T-helper 2 cell treated with Interferon-gamma antibody and Interleukin-4, amounts not matched to agents 5 μg/mL and 100 μg/mL, for 36 hours (primary cell): ENCODE data around the gene MAMLD1.

ENCODE experiments used
- DNase-seq: peaks from one replicate; pipeline ENCODE4 v3.0.0; 2021; ENCODE audit warnings: low spot score
- H3K27ac Mint-ChIP-seq: one replicate; pipeline ENCODE4 v1.8.0; 2021; ENCODE audit warnings: mild to moderate bottlenecking, mixed read lengths
- H3K27me3 Mint-ChIP-seq: one replicate; pipeline ENCODE4 v1.8.0; 2021; ENCODE audit warnings: low read depth, mixed read lengths
- H3K36me3 Mint-ChIP-seq: one replicate; pipeline ENCODE4 v1.8.0; 2021; ENCODE audit warnings: low read depth, mixed read lengths
- H3K4me1 Mint-ChIP-seq: one replicate; pipeline ENCODE4 v1.8.0; 2021; ENCODE audit warnings: low read depth, mixed read lengths
- H3K4me3 Mint-ChIP-seq: one replicate; pipeline ENCODE4 v1.8.0; 2022; ENCODE audit warnings: mild to moderate bottlenecking, moderate library complexity, mixed read lengths
- H3K9me3 Mint-ChIP-seq: one replicate; pipeline ENCODE4 v1.8.0; 2021; ENCODE audit warnings: mixed read lengths

MAMLD1 gene

DNA sequence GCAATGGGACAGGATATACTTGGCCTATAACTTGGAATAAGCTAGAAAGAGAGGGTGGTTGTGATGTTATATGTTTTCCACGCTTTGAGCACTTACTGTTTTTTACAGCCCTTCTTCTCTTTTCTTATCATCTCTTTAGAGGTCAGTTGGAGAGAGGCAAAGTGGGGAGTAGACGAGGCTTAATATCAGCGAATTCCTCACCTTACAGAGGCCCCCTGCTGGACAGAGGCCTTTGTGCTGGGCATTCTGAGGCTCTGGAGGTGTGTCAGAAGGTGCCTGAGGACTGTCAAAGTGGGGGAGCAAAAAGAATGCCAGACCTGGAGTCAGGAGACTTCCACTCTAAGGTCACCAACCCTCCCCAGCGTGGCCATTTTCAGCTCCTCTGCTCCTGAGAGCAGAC is 42.5 kb downstream of the MAMLD1 start:
- peaks cover under 1% of the 10 kb centered on the region for H3K36me3 Mint-ChIP-seq
- no peak overlapping the region for H3K4me3 Mint-ChIP-seq
- H3K27me3 Mint-ChIP-seq, result no peaks in the 10 kb centered on the region
- no peaks in the 10 kb centered on the region for H3K9me3 Mint-ChIP-seq
- no peak for DNase-seq
- H3K4me1 Mint-ChIP-seq, result peaks cover 22% of the 10 kb centered on the region
- no peak overlapping the region for H3K27ac Mint-ChIP-seq

DNA sequence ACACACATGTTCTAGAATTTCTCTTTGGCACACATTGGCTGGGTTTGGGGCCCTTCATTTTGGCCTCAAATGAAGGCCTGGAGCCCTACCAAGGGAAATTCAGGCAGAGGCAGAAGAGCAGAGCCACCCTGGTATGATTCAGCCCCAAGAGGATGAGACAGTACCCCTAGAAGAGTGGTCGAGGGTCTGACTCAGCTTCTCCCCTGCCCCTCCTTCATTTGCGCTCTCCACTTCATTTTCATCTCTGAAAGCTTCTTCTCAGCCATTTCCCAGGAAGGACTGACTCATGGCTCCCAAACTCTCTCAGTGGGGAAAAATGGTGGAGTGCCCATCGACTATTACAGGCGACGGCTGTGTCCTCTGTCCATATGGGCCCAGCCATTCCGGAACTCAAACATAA is 43.5 kb downstream of the MAMLD1 start:
- Mint-ChIP-seq H3K9me3 (no peaks in the 10 kb centered on the region), H3K27ac (no peak overlapping the region), H3K36me3 (peaks cover 3% of the 10 kb centered on the region), H3K4me1 (peaks cover 32% of the 10 kb centered on the region), H3K4me3 (no peak overlapping the region), H3K27me3 (no peaks in the 10 kb centered on the region)
- no peak for DNase-seq

DNA sequence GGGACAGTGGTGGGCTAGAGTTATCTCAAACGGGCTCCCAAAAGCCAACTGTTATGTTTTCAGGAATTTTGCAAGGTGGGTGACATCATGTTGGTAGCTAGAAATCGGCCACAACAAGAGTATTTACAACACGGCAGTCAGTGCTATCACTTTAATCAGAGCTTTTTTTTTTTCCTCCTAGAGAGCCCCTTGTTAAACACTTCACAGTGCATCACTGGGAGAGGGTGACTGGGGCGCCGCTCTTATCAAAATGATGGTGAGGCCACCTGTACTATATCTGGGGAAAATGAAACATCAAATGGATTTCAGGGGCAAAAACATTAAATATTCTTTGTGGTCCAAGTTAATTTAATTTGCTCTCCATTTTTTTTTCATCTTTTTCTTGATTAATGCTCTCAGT is 44.9 kb downstream of the MAMLD1 start:
- peaks cover 37% of the 10 kb centered on the region for H3K4me1 Mint-ChIP-seq
- H3K9me3 Mint-ChIP-seq, result no peaks in the 10 kb centered on the region
- no peak for DNase-seq
- H3K36me3 Mint-ChIP-seq, result peaks cover 5% of the 10 kb centered on the region
- no peak overlapping the region for H3K4me3 Mint-ChIP-seq
- H3K27ac Mint-ChIP-seq, result no peak overlapping the region
- H3K27me3 Mint-ChIP-seq, result peaks cover 8% of the 10 kb centered on the region

DNA sequence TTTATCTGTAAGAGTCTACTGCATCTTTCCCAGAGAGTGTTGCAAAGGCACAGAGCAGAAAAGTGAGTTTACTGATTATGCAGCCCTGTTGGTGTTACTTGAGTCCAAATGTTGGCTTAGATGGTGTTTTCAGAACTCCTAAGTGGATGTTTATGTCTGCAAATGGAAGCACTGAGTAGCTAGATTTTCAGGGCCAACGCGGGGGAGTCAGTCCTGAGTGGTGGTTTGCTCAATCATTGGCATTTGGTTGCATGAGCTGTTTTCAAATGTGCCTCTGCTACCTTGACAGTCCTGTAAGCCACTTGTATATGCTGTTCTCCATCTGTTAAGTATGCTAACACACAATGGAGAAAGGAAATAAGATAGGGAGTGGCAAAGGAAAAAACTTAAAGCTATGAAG is 45.4 kb downstream of the MAMLD1 start:
- Mint-ChIP-seq H3K9me3 (no peaks in the 10 kb centered on the region), H3K36me3 (peaks cover 7% of the 10 kb centered on the region), H3K4me1 (peaks cover 38% of the 10 kb centered on the region), H3K27ac (no peak overlapping the region), H3K27me3 (peaks cover 13% of the 10 kb centered on the region), H3K4me3 (no peak overlapping the region)
- DNase-seq, result no peak

DNA sequence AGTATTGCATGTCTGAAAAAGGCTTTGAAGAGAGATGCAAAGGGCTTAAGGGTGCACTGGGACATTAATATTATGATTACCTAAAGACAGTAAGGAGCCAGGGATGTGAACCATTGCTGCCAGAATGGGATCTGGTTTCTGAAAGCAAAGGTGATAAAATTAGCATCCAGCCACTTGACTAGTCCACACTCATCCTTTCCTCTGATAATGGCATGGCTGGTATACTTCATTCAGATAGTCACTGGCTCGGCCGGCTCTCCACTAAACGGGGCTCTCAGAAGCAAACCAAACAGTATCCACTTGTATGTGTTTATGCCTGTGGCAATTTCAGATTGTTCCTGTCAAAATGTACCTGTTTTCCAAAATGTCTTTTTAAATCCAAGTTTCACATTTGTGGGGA is 46.4 kb downstream of the MAMLD1 start:
- no peak for DNase-seq

DNA sequence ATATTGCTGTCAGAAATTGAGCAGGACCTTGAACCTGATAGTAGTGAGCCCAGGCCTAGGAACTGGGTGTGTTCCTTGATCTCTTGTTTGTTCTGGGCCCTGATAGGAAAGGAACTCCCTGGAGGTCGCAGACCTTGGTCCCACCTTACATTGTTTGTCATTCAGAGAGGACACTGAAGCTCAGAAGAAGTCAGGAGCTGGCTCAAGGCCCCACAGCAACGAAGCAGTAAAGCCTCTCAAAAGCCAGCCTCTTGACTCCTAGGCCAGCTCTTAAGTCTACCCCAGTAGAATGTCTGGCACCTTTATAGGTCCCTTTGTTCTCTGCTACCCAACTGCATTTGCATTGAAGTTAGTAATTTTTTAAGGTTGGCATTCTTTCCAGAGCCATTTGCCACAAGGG is 46.8 kb downstream of the MAMLD1 start:
- H3K27me3 Mint-ChIP-seq, result peaks cover 17% of the 10 kb centered on the region
- DNase-seq, result no peak
- H3K4me1 Mint-ChIP-seq, result peaks cover 40% of the 10 kb centered on the region
- peak overlapping the region; percentile 62 for H3K27ac Mint-ChIP-seq
- H3K4me3 Mint-ChIP-seq, result peak overlapping the region; percentile 62
- peaks cover 7% of the 10 kb centered on the region for H3K36me3 Mint-ChIP-seq
- no peaks in the 10 kb centered on the region for H3K9me3 Mint-ChIP-seq

More for the DNA sequence above, 46.4 kb downstream of the MAMLD1 start:
- H3K9me3 Mint-ChIP-seq, result no peaks in the 10 kb centered on the region
- H3K36me3 Mint-ChIP-seq, result peaks cover 7% of the 10 kb centered on the region
- H3K27me3 Mint-ChIP-seq, result peaks cover 15% of the 10 kb centered on the region
- H3K27ac Mint-ChIP-seq, result no peak overlapping the region
- H3K4me1 Mint-ChIP-seq, result peaks cover 40% of the 10 kb centered on the region
- H3K4me3 Mint-ChIP-seq, result no peak overlapping the region

DNA sequence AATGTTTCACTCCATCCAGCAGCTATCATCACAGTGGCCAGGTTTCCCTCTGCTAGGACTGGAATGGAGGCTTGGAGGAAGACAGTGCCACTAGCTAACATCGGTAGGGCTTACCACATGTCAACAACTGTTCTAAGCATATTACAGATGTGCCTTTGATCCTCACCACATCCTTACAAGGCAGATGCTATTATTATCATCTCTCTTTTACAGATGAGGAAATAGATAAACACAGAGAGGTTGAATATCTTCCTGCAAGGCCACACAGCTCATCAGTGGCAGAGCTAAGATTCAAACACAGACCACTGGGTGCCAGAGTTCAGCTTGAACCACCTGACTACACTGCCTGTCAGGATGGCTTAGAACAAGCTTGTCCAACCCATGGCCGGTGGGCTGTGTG is 47.4 kb downstream of the MAMLD1 start:
- peak overlapping the region; percentile 62 for H3K27ac Mint-ChIP-seq
- H3K4me1 Mint-ChIP-seq, result peaks cover 40% of the 10 kb centered on the region
- peak overlapping the region; percentile 62 for H3K4me3 Mint-ChIP-seq
- peaks cover 20% of the 10 kb centered on the region for H3K27me3 Mint-ChIP-seq
- H3K36me3 Mint-ChIP-seq, result peaks cover 7% of the 10 kb centered on the region
- no peak for DNase-seq
- no peaks in the 10 kb centered on the region for H3K9me3 Mint-ChIP-seq

DNA sequence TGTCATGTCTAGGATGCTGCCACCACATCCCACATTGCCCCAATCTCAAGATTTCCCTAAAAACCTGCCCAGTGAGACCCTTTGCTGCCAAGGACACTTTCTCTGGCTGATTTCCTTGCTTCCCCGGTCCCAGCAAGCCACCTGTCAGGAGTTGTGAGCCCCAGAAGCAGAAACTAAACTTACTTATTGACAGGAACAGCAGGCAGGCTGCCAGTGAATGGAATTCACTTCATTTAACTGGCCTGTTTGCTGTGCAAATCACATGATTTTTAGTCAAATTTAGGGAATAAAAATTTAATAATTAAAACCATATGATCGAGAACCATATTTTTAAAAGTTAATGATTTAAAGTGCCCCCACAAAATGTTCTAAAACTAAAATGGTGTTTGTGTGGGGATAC is 48.5 kb downstream of the MAMLD1 start:
- peaks cover 7% of the 10 kb centered on the region for H3K36me3 Mint-ChIP-seq
- no peak overlapping the region for H3K27ac Mint-ChIP-seq
- no peak overlapping the region for H3K4me3 Mint-ChIP-seq
- no peak for DNase-seq
- H3K9me3 Mint-ChIP-seq, result no peaks in the 10 kb centered on the region
- peaks cover 40% of the 10 kb centered on the region for H3K4me1 Mint-ChIP-seq
- peaks cover 20% of the 10 kb centered on the region for H3K27me3 Mint-ChIP-seq

DNA sequence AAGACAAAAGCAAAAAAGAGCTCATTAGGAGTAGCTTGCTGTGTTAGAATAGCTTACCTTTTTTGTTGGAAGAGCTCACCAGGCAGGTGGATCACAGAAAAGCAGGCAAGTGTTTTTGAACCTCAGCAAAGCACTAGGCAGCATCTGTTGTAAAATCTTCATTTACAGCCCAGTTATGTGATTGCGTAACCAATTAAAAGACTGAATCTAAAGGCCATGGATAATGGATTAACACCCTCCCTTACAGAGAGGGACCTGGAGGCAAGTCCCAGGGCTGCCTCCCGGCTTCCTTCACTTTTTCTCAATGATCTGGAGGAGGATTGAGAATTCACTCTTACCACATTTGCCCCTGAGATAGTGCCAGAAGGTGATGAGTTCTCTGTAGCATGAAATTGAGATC is 51.1 kb downstream of the MAMLD1 start:
- Mint-ChIP-seq H3K27ac (no peak overlapping the region), H3K4me1 (peaks cover 34% of the 10 kb centered on the region), H3K4me3 (no peak overlapping the region), H3K36me3 (peaks cover 7% of the 10 kb centered on the region), H3K27me3 (peaks cover 20% of the 10 kb centered on the region), H3K9me3 (no peaks in the 10 kb centered on the region)
- DNase-seq, result no peak

DNA sequence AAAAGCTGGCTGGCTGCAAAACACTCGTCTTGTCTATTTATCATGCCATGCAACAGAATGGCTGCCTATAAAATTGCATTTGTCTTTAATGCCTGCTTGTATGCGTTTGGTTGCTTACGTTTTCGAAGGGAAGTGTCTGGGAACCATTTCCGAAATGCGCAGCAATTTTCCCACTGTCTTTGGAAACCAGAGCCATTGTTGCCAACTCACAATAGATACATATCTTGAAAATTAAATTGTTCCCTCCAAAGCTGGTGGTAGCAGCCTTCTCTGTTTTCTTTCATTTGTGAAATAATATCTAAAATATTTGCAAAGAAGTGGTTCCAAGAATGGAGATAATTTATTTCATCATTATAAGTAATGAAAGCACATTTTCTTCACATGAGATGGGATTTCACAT is 53.4 kb downstream of the MAMLD1 start:
- Mint-ChIP-seq H3K36me3 (peaks cover 4% of the 10 kb centered on the region), H3K27me3 (peaks cover 20% of the 10 kb centered on the region), H3K4me1 (peaks cover 15% of the 10 kb centered on the region), H3K27ac (no peak overlapping the region), H3K9me3 (no peaks in the 10 kb centered on the region), H3K4me3 (no peak overlapping the region)
- DNase-seq, result no peak

DNA sequence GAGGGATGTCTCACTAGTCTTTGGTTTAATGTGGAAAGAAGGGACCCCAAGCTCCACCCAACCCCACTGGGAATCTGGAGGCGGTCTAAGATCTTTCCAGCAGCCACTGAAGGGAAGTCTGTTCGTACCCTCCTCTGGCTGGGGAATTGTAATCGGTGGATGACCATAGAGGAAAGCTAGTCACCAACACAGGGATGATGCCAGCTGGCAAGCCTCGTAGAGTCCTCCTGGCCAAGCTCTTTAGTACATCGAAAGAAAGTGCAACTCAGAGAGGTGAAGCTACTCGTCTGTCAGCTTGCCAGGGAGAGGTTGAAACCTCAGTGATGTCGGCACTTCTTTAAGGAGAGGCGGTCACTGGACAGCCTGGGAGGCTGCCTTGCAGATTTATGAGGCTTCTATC is 58.7 kb downstream of the MAMLD1 start:
- Mint-ChIP-seq H3K9me3 (no peaks in the 10 kb centered on the region), H3K27me3 (peaks cover 3% of the 10 kb centered on the region), H3K4me1 (no peaks in the 10 kb centered on the region), H3K4me3 (no peak overlapping the region), H3K36me3 (no peaks in the 10 kb centered on the region), H3K27ac (no peak overlapping the region)
- DNase-seq, result no peak

DNA sequence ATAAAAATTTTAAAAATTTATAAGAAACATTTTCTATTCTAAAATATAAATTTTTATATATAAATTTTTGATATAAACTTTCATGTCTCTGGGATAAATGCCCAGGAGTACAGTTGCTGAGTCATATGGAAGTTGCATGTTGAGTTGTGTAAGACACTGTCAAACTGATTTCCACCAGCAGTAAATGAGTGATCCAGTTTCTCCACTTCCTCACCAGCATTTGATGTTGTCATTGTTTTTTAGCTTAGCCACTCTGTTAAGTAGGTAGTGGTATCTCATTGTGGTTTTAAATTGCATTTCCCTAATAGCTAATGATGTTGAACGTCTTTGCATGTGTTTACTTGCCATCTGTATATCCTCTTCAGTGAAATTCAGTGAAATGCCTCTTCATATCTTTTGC is 66.5 kb downstream of the MAMLD1 start:
- Mint-ChIP-seq H3K4me3 (no peak overlapping the region), H3K36me3 (no peaks in the 10 kb centered on the region), H3K27ac (no peak overlapping the region), H3K9me3 (no peaks in the 10 kb centered on the region), H3K27me3 (peaks cover 16% of the 10 kb centered on the region), H3K4me1 (peaks cover 2% of the 10 kb centered on the region)
- no peak for DNase-seq

DNA sequence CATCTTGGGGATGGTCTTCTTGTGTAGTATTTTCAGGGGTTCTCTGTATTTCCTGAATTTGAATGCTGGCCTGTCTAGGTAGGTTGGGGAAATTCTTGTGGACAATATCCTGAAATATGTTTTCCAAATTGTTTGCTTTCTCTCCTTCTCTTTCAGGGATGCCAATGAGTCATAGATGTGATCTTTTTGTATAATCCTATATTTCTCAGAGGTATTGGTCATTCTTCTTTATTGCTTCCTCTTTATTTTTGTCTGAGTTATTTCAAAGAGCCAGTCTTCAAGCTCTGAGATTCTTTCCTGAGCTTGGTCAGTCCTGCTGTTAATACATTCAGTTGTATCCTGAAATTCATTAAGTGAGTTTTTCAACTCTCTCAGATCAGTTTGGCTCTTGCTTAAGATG is 73.1 kb downstream of the MAMLD1 start:
- peaks cover 3% of the 10 kb centered on the region for H3K36me3 Mint-ChIP-seq
- no peaks in the 10 kb centered on the region for H3K4me1 Mint-ChIP-seq
- no peak overlapping the region for H3K27ac Mint-ChIP-seq
- peaks cover 5% of the 10 kb centered on the region for H3K9me3 Mint-ChIP-seq
- H3K27me3 Mint-ChIP-seq, result peaks cover 21% of the 10 kb centered on the region
- no peak overlapping the region for H3K4me3 Mint-ChIP-seq
- no peak for DNase-seq

DNA sequence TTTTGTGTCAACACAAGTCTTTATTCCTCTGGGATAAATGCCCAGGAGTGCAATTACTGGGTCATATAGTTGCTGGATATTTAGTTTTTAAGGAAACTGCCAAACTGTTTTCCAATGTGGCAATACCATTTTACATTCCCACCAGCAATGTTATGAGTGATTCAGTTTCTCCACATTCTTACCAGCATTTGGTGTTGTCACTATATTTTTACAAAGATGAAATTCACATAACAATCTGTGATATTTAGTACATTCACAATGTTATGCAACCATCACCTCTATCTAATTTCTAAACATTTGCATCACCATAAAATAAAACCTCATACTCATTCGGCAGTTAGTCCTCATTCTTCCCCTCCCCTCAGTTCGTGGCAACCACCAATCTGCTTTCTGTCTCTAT is 75.0 kb downstream of the MAMLD1 start:
- no peak overlapping the region for H3K27ac Mint-ChIP-seq
- DNase-seq, result no peak
- H3K9me3 Mint-ChIP-seq, result peaks cover 5% of the 10 kb centered on the region
- H3K27me3 Mint-ChIP-seq, result peaks cover 26% of the 10 kb centered on the region
- no peaks in the 10 kb centered on the region for H3K4me1 Mint-ChIP-seq
- H3K36me3 Mint-ChIP-seq, result peaks cover 3% of the 10 kb centered on the region
- H3K4me3 Mint-ChIP-seq, result no peak overlapping the region

DNA sequence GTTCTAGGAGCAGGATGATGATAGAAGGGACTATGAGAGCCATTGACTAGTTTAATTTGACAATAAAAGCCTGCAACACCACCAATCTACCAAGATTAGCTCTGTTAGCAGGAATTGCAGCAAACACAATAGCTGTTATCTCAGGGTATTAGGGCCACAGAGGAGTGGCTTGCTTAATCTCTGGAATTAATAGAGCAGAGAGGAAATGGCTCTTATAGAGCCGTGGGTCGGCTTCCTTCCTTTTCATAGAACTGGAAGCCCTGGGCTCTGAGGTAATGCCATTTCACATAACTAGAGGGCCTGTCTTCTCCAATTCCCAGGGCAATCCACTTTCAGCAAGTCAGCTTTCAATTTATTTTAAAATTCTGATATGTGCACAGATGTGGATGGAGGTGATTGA is 83.0 kb downstream of the MAMLD1 start:
- no peak for DNase-seq
- Mint-ChIP-seq H3K27ac (no peak overlapping the region), H3K4me3 (no peak overlapping the region), H3K4me1 (peaks cover 16% of the 10 kb centered on the region), H3K27me3 (peaks cover 9% of the 10 kb centered on the region), H3K9me3 (no peaks in the 10 kb centered on the region), H3K36me3 (no peaks in the 10 kb centered on the region)
